ENCODE results near the gene MYO18A.
"Not testable (repeated sequence)": the region's sequence is repeated elsewhere in the genome, so short reads cannot be mapped to it uniquely, and the experiment has no call there.

DNA sequence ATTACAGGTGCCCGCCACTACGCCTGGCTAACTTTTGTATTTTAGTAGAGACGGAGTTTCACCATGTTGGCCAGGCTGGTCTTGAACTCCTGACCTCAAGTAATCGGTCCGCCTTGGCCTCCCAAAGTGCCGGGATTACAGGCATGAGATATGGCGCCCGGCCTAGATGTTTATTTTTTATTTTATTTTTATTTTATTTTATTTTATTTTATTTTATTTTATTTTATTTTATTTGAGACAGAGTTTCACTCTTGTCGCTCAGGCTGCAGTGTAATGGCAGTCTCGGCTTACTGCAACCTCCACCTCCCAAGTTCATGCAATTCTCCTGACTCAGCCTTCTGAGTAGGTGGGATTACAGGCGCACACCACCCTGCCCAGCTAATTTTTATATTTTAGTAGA is 41.1 kb upstream of the MYO18A start:
- TF ChIP-seq, protein P1, sequence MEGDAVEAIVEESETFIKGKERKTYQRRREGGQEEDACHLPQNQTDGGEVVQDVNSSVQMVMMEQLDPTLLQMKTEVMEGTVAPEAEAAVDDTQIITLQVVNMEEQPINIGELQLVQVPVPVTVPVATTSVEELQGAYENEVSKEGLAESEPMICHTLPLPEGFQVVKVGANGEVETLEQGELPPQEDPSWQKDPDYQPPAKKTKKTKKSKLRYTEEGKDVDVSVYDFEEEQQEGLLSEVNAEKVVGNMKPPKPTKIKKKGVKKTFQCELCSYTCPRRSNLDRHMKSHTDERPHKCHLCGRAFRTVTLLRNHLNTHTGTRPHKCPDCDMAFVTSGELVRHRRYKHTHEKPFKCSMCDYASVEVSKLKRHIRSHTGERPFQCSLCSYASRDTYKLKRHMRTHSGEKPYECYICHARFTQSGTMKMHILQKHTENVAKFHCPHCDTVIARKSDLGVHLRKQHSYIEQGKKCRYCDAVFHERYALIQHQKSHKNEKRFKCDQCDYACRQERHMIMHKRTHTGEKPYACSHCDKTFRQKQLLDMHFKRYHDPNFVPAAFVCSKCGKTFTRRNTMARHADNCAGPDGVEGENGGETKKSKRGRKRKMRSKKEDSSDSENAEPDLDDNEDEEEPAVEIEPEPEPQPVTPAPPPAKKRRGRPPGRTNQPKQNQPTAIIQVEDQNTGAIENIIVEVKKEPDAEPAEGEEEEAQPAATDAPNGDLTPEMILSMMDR (IDR thresholded peaks at IDR 0.05; ENCODE audit: insufficient read depth, low read depth, low read length), result not testable (repeated sequence)
- not testable (repeated sequence) for TF ChIP-seq EZH2 (IDR thresholded peaks at IDR 0.05; ENCODE audit: insufficient read depth, low read length)
